Left ventricle myocardium inferior (tissue), 1 donor: ENCODE results near the gene SLC14A1. TPM values are rescaled to one million over a fixed set of nuclear protein-coding genes. Genes with fewer than 3 reads are reported as not detected.

Experiments
- DNase-seq: peaks from one replicate; pipeline ENCODE4 v3.0.0-alpha.2; 2020
- H3K27ac ChIP-seq: fragments of 200-600 bp; replicated peaks from 2 replicates; pipeline ENCODE4 v1.8.0; 2021
- H3K27me3 ChIP-seq: fragments of 200-600 bp; 2 replicates; pipeline ENCODE4 v1.8.0; 2021; ENCODE audit warnings: low read depth
- H3K36me3 ChIP-seq: fragments of 200-600 bp; 2 replicates; pipeline ENCODE4 v1.8.0; 2021
- H3K4me1 ChIP-seq: fragments of 200-600 bp; 2 replicates; pipeline ENCODE4 v1.8.0; 2021
- H3K4me3 ChIP-seq: fragments of 200-600 bp; 2 replicates; pipeline ENCODE4 v1.8.0; 2021; ENCODE audit warnings: mild to moderate bottlenecking, moderate library complexity
- H3K9me3 ChIP-seq: fragments of 200-600 bp; replicated peaks from 2 replicates; pipeline ENCODE4 v1.8.0; 2021
- intact Hi-C: fragments of 100-400 bp; cut with micrococcal nuclease; formaldehyde crosslinking; loops from one replicate; pipeline ENCODE4 v1.11.0; 2022
- total RNA-seq: library from RNA; stranded (reverse); fragmentation: NEBNext Ultra II Directional; extraction: Animal tissue kit (Norgen Biotek cat#: 25700); gene quantifications from one replicate; pipeline ENCODE4 v1.2.1, GENCODE V29; 2021
- TF ChIP-seq, protein P1 (sequence below): fragments of 200-600 bp; IDR thresholded peaks from 2 replicates; pipeline ENCODE4 v1.8.0; 2021; ENCODE audit warnings: antibody characterized with exemption, mild to moderate bottlenecking, borderline replicate concordance
- donor health status: DM: no; HTN: yes; CAD: no; lungs with severe emphysema.

SLC14A1 gene
- total RNA-seq, 1 donor from 2014 or later, result 22.1 TPM

DNA sequence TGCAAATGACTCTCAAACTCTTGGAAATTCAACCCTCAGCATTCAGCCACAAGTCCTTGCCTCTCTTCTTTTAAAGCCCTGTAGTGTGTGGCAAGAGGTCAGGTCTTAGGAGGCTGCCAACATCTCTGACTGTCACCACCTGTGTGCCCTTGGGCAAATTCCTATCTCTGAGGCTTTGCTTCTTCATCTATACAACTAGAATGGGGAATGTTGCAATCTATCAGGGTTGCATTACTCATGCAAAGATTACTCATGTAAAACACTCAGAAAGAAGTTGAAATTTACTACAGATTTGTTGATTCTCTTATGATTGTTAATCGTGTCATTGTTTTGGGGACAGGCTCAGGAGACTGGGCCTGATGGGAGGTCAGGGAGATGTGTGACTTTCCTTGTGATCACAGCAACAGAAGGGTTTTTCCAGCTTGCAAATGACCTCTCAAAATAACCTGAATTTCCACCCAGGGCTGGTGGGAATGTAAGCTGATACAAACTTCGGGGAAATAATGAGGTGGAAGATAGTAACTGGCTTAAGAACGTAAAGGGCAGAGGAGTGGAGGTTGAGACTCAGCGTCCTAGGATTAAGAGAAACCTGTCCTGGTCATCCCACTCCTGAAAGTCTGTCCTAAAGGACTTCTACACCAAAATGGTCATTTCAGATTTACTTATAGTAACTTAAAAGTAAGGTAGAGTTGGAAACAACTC is 69.4 kb downstream of the SLC14A1 start:
- TF ChIP-seq, protein P1, sequence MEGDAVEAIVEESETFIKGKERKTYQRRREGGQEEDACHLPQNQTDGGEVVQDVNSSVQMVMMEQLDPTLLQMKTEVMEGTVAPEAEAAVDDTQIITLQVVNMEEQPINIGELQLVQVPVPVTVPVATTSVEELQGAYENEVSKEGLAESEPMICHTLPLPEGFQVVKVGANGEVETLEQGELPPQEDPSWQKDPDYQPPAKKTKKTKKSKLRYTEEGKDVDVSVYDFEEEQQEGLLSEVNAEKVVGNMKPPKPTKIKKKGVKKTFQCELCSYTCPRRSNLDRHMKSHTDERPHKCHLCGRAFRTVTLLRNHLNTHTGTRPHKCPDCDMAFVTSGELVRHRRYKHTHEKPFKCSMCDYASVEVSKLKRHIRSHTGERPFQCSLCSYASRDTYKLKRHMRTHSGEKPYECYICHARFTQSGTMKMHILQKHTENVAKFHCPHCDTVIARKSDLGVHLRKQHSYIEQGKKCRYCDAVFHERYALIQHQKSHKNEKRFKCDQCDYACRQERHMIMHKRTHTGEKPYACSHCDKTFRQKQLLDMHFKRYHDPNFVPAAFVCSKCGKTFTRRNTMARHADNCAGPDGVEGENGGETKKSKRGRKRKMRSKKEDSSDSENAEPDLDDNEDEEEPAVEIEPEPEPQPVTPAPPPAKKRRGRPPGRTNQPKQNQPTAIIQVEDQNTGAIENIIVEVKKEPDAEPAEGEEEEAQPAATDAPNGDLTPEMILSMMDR, result no peak
- intact Hi-C loops, result no loop called here
- no peaks in the 10 kb centered on the region for H3K4me1 ChIP-seq
- H3K36me3 ChIP-seq, result no peaks in the 10 kb centered on the region
- no peaks in the 10 kb centered on the region for H3K27me3 ChIP-seq
- peaks cover 17% of the 10 kb centered on the region for H3K9me3 ChIP-seq
- no peak overlapping the region for H3K27ac ChIP-seq
- no peak overlapping the region for H3K4me3 ChIP-seq
- no peak for DNase-seq

DNA sequence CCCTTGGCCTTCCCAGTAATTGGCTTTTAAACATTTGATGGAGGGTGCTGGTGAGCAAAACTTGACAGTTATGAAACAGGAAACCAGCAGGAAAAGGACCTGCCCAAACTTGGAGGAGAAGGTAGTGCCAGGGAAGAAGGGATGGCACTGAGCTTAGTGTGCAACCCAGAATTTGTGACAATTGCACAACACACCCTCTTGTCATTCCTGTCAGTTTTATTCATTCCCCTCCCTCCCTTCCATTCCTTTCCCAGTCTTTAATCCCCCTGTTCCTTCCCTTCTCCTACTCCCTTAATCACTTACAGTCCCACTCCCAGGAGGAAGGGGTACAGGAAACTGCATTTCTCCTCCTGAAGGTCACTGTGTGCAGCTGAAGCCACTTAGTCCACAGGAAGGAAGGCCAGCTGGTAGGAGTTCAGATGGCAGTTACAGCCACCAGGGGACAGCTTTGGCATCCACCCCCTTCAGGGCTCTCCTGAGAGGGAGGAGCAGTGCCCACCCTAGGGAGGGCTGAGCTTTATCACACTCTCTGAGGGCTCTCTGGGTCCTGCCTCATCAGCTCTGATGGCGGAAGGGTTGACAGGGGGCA is 77.5 kb downstream of the SLC14A1 start:
- H3K36me3 ChIP-seq, result no peaks in the 10 kb centered on the region
- TF ChIP-seq, protein P1, result no peak
- no peaks in the 10 kb centered on the region for H3K27me3 ChIP-seq
- H3K27ac ChIP-seq, result no peak overlapping the region
- no peak for DNase-seq
- H3K9me3 ChIP-seq, result peaks cover 39% of the 10 kb centered on the region
- no peaks in the 10 kb centered on the region for H3K4me1 ChIP-seq
- no peak overlapping the region for H3K4me3 ChIP-seq
- intact Hi-C loops, result no loop called here

Other genes with a start within 250 kb of the SLC14A1 start
- 0.05 TPM for gene SLC14A2, start 108.7 kb upstream of the SLC14A1 start, total RNA-seq
- 0.19 TPM for gene SIGLEC15, start 101.5 kb downstream of the SLC14A1 start, total RNA-seq
- gene EPG5, start 243.1 kb downstream of the SLC14A1 start, total RNA-seq, result 18.2 TPM